Gastroesophageal sphincter (tissue), 4 donors: Measurements from ENCODE around the gene KIF20A. TPM values are rescaled to one million over a fixed set of nuclear protein-coding genes. Genes with fewer than 3 reads are reported as not detected.
"Not testable (repeated sequence)": the region's sequence is repeated elsewhere in the genome, so short reads cannot be mapped to it uniquely, and the experiment has no call there.

ENCODE experiments used
- ATAC-seq: fragments of 150-250 bp; one replicate; pipeline ENCODE4 v1.9.1; 2016; ENCODE audit warnings: mild to moderate bottlenecking, moderate library complexity
- H3K27ac ChIP-seq, 4 donors: fragments of 200-600 bp; sonication (generic) in 3 of 4; 1 replicate in 3 of 4; 2 replicates in 1 of 4; pipeline ENCODE4 v1.5.1; 2016 to 2019
- H3K27me3 ChIP-seq: fragments of 200-600 bp; sonication (generic); one replicate; pipeline ENCODE4 v1.5.1; 2019
- H3K36me3 ChIP-seq, 2 donors: fragments of 200-600 bp; sonication (generic); one replicate each; pipeline ENCODE4 v1.5.1; 2019; ENCODE audit warnings: control low read depth in 1 of 2
- H3K4me1 ChIP-seq, 3 donors: fragments of 200-600 bp; sonication (generic); 1 replicate in 2 of 3; 2 replicates in 1 of 3; pipeline ENCODE4 v1.5.1; 2016 to 2019; ENCODE audit warnings: control low read depth in 2 of 3
- H3K4me3 ChIP-seq, 2 donors: fragments of 200-600 bp; sonication (generic); one replicate each; pipeline ENCODE4 v1.5.1; 2019; ENCODE audit warnings: mild to moderate bottlenecking in 1 of 2, moderate library complexity in 1 of 2
- H3K9me3 ChIP-seq, 3 donors: fragments of 200-600 bp; sonication (generic); one replicate each; pipeline ENCODE4 v1.5.1; 2017 to 2019; ENCODE audit warnings: control low read depth in 2 of 3
- CTCF ChIP-seq, 4 experiments: fragments of 200-600 bp in 2 of 4; fragments of 450-650 bp in 2 of 4; sonication (generic) in 1 of 4; IDR thresholded peaks; one replicate each; pipeline ENCODE4 v1.5.1; 2017 to 2019; ENCODE audit warnings: antibody characterized with exemption in 4 of 4, mild to moderate bottlenecking in 2 of 4, moderate library complexity in 2 of 4
- EP300 ChIP-seq: sonication (generic); formaldehyde crosslinking; IDR thresholded peaks from one replicate; pipeline ENCODE4 v1.6.1; 2017; ENCODE audit warnings: antibody characterized with exemption, mild to moderate bottlenecking
- POLR2A ChIP-seq, 2 donors: fragments of 450-650 bp; IDR thresholded peaks; one replicate each; pipeline ENCODE4 v1.6.1; 2017; ENCODE audit warnings: antibody characterized with exemption in 2 of 2, mild to moderate bottlenecking in 2 of 2, moderate library complexity in 1 of 2
- POLR2AphosphoS5 ChIP-seq: sonication (generic); formaldehyde crosslinking; IDR thresholded peaks from one replicate; pipeline ENCODE4 v1.6.1; 2017; ENCODE audit warnings: antibody characterized with exemption
- WGBS, 2 donors: methylation state at CpG; one replicate each; pipeline ENCODE4 v1.1.5; 2018; ENCODE audit warnings: low coverage in 1 of 2; 5-methylcytosine and 5-hydroxymethylcytosine counted together
- total RNA-seq, 4 donors: library from RNA; depleted of rRNA; stranded (reverse); fragments of >200 nt; gene quantifications; one replicate each; pipeline ENCODE4 v1.1.0, GENCODE V29; 2016

KIF20A gene
- total RNA-seq, 4 donors from 2014 or later = 0.12 to 2.0 TPM; not detected in 2

- no peak overlapping the region for H3K27ac ChIP-seq
- no peaks in the 10 kb centered on the region for H3K36me3 ChIP-seq
- no peak for ATAC-seq
- H3K9me3 ChIP-seq = no peaks in the 10 kb centered on the region
- H3K4me3 ChIP-seq = peak overlapping the region in 1 of 2 donors; percentile 61
- 31 to 58% methylated on average over 2 to 3 of the region's 3 CpGs for WGBS, 2 donors
- peaks cover 0 to 7% (median 0%) of the 10 kb centered on the region in 3 donors for H3K4me1 ChIP-seq
- TF ChIP-seq POLR2AphosphoS5 (no peak), EP300 (no peak), CTCF (IDR thresholded peaks at IDR 0.05) (no peak), POLR2A (IDR thresholded peaks at IDR 0.05) (no peak)
- no peaks in the 10 kb centered on the region for H3K27me3 ChIP-seq
These were observed 39.2 kb upstream of the KIF20A start for GRCh38 chr5:138139781-138140090.

GRCh38 chr5:138140268-138140667, 38.6 kb upstream of the KIF20A start:
- H3K9me3 ChIP-seq = no peaks in the 10 kb centered on the region
- TF ChIP-seq CTCF (IDR thresholded peaks at IDR 0.05) (no peak), POLR2AphosphoS5 (no peak), POLR2A (IDR thresholded peaks at IDR 0.05) (no peak), EP300 (no peak)
- no peak for ATAC-seq
- no peak overlapping the region for H3K4me3 ChIP-seq
- no peaks in the 10 kb centered on the region for H3K27me3 ChIP-seq
- no peak overlapping the region for H3K27ac ChIP-seq
- H3K4me1 ChIP-seq = peaks cover 0 to 7% (median 0%) of the 10 kb centered on the region in 3 donors
- WGBS, 2 donors = 45 to 58% methylated on average over 4 of the region's 4 CpGs
- no peaks in the 10 kb centered on the region for H3K36me3 ChIP-seq

- Histone ChIP-seq H3K27ac (no peak overlapping the region), H3K9me3 (no peaks in the 10 kb centered on the region), H3K4me3 (no peak overlapping the region), H3K36me3 (no peaks in the 10 kb centered on the region), H3K4me1 (peaks cover 0 to 7% (median 0%) of the 10 kb centered on the region in 3 donors), H3K27me3 (no peaks in the 10 kb centered on the region)
- no peak for ATAC-seq
- WGBS, 2 donors = 63 to 80% methylated on average over 1 of the region's 1 CpG
- TF ChIP-seq POLR2AphosphoS5 (no peak), POLR2A (IDR thresholded peaks at IDR 0.05) (no peak), CTCF (IDR thresholded peaks at IDR 0.05) (no peak)
These were observed 37.2 kb upstream of the KIF20A start for GRCh38 chr5:138141734-138142133.

- not testable (repeated sequence) for H3K4me1 ChIP-seq, H3K36me3 ChIP-seq, ATAC-seq, H3K9me3 ChIP-seq, H3K27ac ChIP-seq, H3K27me3 ChIP-seq, H3K4me3 ChIP-seq
- 93 to 95% methylated on average over 6 of the region's 6 CpGs for WGBS, 2 donors
These were observed 35.3 kb upstream of the KIF20A start for GRCh38 chr5:138143578-138143977.

GRCh38 chr5:138148811-138149210, 30.1 kb upstream of the KIF20A start:
- ATAC-seq = peak; percentile 71
- no peak overlapping the region for H3K27ac ChIP-seq
- H3K4me3 ChIP-seq = no peak overlapping the region
- no peaks in the 10 kb centered on the region for H3K27me3 ChIP-seq
- H3K9me3 ChIP-seq = no peaks in the 10 kb centered on the region
- TF ChIP-seq POLR2AphosphoS5 (no peak), CTCF (IDR thresholded peaks at IDR 0.05) (no peak), EP300 (no peak), POLR2A (IDR thresholded peaks at IDR 0.05) (no peak)
- H3K36me3 ChIP-seq = no peaks in the 10 kb centered on the region
- 14 to 38% methylated on average over 1 of the region's 1 CpG for whole genome bisulfite sequencing, 2 donors
- H3K4me1 ChIP-seq = no peaks in the 10 kb centered on the region

GRCh38 chr5:138149530-138149929, 29.4 kb upstream of the KIF20A start:
- ATAC-seq = no peak
- Histone ChIP-seq H3K27me3 (no peaks in the 10 kb centered on the region), H3K9me3 (no peaks in the 10 kb centered on the region), H3K4me3 (no peak overlapping the region), H3K4me1 (no peaks in the 10 kb centered on the region), H3K27ac (no peak overlapping the region), H3K36me3 (no peaks in the 10 kb centered on the region)
- 39 to 53% methylated on average over 3 of the region's 3 CpGs for WGBS, 2 donors
- TF ChIP-seq POLR2A (IDR thresholded peaks at IDR 0.05) = no peak
- TF ChIP-seq POLR2AphosphoS5 = no peak
- no peak for TF ChIP-seq EP300
- no peak for TF ChIP-seq CTCF (IDR thresholded peaks at IDR 0.05)

GRCh38 chr5:138155977-138156376, 22.9 kb upstream of the KIF20A start:
- WGBS, 2 donors = 93% methylated on average over 5 of the region's 9 CpGs; no CpG with 5 or more reads in 1 of the 2 donors
- H3K4me1 ChIP-seq, H3K27ac ChIP-seq, H3K4me3 ChIP-seq, ATAC-seq, H3K27me3 ChIP-seq, H3K9me3 ChIP-seq: not testable (repeated sequence)
- peaks cover 10 to 55% of the 10 kb centered on the region in 2 donors for H3K36me3 ChIP-seq
